Measurements from ENCODE around the gene CPSF4L.

The CPSF4L gene

GRCh38 chr17:73255671-73256181 is 6.0 kb downstream of the CPSF4L start:
- Histone ChIP-seq H3K4me3 (ENCODE audit: low read length) (no peak overlapping the region), H3K9me3 (ENCODE audit: control insufficient read depth, insufficient read depth, low read length) (no peaks in the 10 kb centered on the region), H3K27ac (ENCODE audit: low read length) (no peak overlapping the region), H3K4me1 (ENCODE audit: control insufficient read depth, insufficient read depth, low read length) (0 out of 2 replicates have a peak, but pooled peaks cover 2% of the 10 kb centered on the region), H3K27me3 (ENCODE audit: control insufficient read depth, insufficient read depth, low read length) (no peaks in the 10 kb centered on the region), H3K36me3 (ENCODE audit: control insufficient read depth, insufficient read depth, low read length) (no peaks in the 10 kb centered on the region)
- peak; percentile 63 for DNase-seq (ENCODE audit: low read depth, low spot score)
- no CpG with 5 or more reads among the region's 8 CpGs for WGBS (ENCODE audit: insufficient coverage, insufficient read length)

GRCh38 chr17:73251871-73252270 is 9.8 kb downstream of the CPSF4L start:
- Histone ChIP-seq H3K27me3 (ENCODE audit: control insufficient read depth, insufficient read depth, low read length) (no peaks in the 10 kb centered on the region), H3K4me1 (ENCODE audit: control insufficient read depth, insufficient read depth, low read length) (0 out of 2 replicates have a peak, but pooled peaks cover 2% of the 10 kb centered on the region), H3K4me3 (ENCODE audit: low read length) (no peak overlapping the region), H3K27ac (ENCODE audit: low read length) (no peak overlapping the region), H3K36me3 (ENCODE audit: control insufficient read depth, insufficient read depth, low read length) (peaks cover 6% of the 10 kb centered on the region; the same call in 1 of the 2 replicates), H3K9me3 (ENCODE audit: control insufficient read depth, insufficient read depth, low read length) (no peaks in the 10 kb centered on the region)
- DNase-seq (ENCODE audit: low read depth, low spot score), result no peak
- WGBS (ENCODE audit: insufficient coverage, insufficient read length), result no CpG with 5 or more reads among the region's 8 CpGs

GRCh38 chr17:73250851-73251640 is 10.6 kb downstream of the CPSF4L start:
- H3K9me3 ChIP-seq (ENCODE audit: control insufficient read depth, insufficient read depth, low read length), result no peaks in the 10 kb centered on the region
- 0 out of 2 replicates have a peak, but pooled peaks cover 1% of the 10 kb centered on the region for H3K4me1 ChIP-seq (ENCODE audit: control insufficient read depth, insufficient read depth, low read length)
- DNase-seq (ENCODE audit: low read depth, low spot score), result no peak
- H3K27me3 ChIP-seq (ENCODE audit: control insufficient read depth, insufficient read depth, low read length), result no peaks in the 10 kb centered on the region
- H3K36me3 ChIP-seq (ENCODE audit: control insufficient read depth, insufficient read depth, low read length), result peaks cover 6% of the 10 kb centered on the region; the same call in 1 of the 2 replicates
- H3K27ac ChIP-seq (ENCODE audit: low read length), result no peak overlapping the region
- whole genome bisulfite sequencing (ENCODE audit: insufficient coverage, insufficient read length), result no CpG with 5 or more reads among the region's 10 CpGs
- no peak overlapping the region for H3K4me3 ChIP-seq (ENCODE audit: low read length)

GRCh38 chr17:73249700-73250099 is 12.0 kb downstream of the CPSF4L start:
- H3K27ac ChIP-seq (ENCODE audit: low read length), result no peak overlapping the region
- no peaks in the 10 kb centered on the region for H3K9me3 ChIP-seq (ENCODE audit: control insufficient read depth, insufficient read depth, low read length)
- no CpG with 5 or more reads among the region's 8 CpGs for WGBS (ENCODE audit: insufficient coverage, insufficient read length)
- H3K4me1 ChIP-seq (ENCODE audit: control insufficient read depth, insufficient read depth, low read length), result 0 out of 2 replicates have a peak, but pooled peaks cover 1% of the 10 kb centered on the region
- H3K4me3 ChIP-seq (ENCODE audit: low read length), result no peak overlapping the region
- no peaks in the 10 kb centered on the region for H3K27me3 ChIP-seq (ENCODE audit: control insufficient read depth, insufficient read depth, low read length)
- H3K36me3 ChIP-seq (ENCODE audit: control insufficient read depth, insufficient read depth, low read length), result peaks cover 6% of the 10 kb centered on the region; the same call in 1 of the 2 replicates
- DNase-seq (ENCODE audit: low read depth, low spot score), result no peak

GRCh38 chr17:73248532-73248931 is 13.1 kb downstream of the CPSF4L start:
- Histone ChIP-seq H3K4me1 (ENCODE audit: control insufficient read depth, insufficient read depth, low read length) (0 out of 2 replicates have a peak, but pooled peaks cover under 1% of the 10 kb centered on the region), H3K4me3 (ENCODE audit: low read length) (no peak overlapping the region), H3K27ac (ENCODE audit: low read length) (no peak overlapping the region), H3K27me3 (ENCODE audit: control insufficient read depth, insufficient read depth, low read length) (no peaks in the 10 kb centered on the region), H3K9me3 (ENCODE audit: control insufficient read depth, insufficient read depth, low read length) (no peaks in the 10 kb centered on the region), H3K36me3 (ENCODE audit: control insufficient read depth, insufficient read depth, low read length) (peaks cover 6% of the 10 kb centered on the region; the same call in 1 of the 2 replicates)
- no CpG with 5 or more reads among the region's 10 CpGs for WGBS (ENCODE audit: insufficient coverage, insufficient read length)
- DNase-seq (ENCODE audit: low read depth, low spot score), result no peak

- no peak overlapping the region for H3K4me3 ChIP-seq (ENCODE audit: low read length)
- H3K36me3 ChIP-seq (ENCODE audit: control insufficient read depth, insufficient read depth, low read length), result peaks cover 6% of the 10 kb centered on the region; the same call in 1 of the 2 replicates
- H3K4me1 ChIP-seq (ENCODE audit: control insufficient read depth, insufficient read depth, low read length), result no peaks in the 10 kb centered on the region
- H3K9me3 ChIP-seq (ENCODE audit: control insufficient read depth, insufficient read depth, low read length), result no peaks in the 10 kb centered on the region
- no peak overlapping the region for H3K27ac ChIP-seq (ENCODE audit: low read length)
- no peak for DNase-seq (ENCODE audit: low read depth, low spot score)
- WGBS (ENCODE audit: insufficient coverage, insufficient read length), result no CpG with 5 or more reads among the region's 2 CpGs
- H3K27me3 ChIP-seq (ENCODE audit: control insufficient read depth, insufficient read depth, low read length), result no peaks in the 10 kb centered on the region
Observed at GRCh38 chr17:73247726-73248125, 14.0 kb downstream of the CPSF4L start.

- Histone ChIP-seq H3K9me3 (ENCODE audit: control insufficient read depth, insufficient read depth, low read length) (no peaks in the 10 kb centered on the region), H3K4me1 (ENCODE audit: control insufficient read depth, insufficient read depth, low read length) (no peaks in the 10 kb centered on the region), H3K36me3 (ENCODE audit: control insufficient read depth, insufficient read depth, low read length) (peaks cover 8% of the 10 kb centered on the region; the same call in 1 of the 2 replicates), H3K27me3 (ENCODE audit: control insufficient read depth, insufficient read depth, low read length) (no peaks in the 10 kb centered on the region), H3K4me3 (ENCODE audit: low read length) (no peak overlapping the region), H3K27ac (ENCODE audit: low read length) (no peak overlapping the region)
- no peak for DNase-seq (ENCODE audit: low read depth, low spot score)
- no CpG with 5 or more reads among the region's 2 CpGs for WGBS (ENCODE audit: insufficient coverage, insufficient read length)
Observed at GRCh38 chr17:73240561-73240960, 21.1 kb downstream of the CPSF4L start.

GRCh38 chr17:73237714-73238113 is 24.0 kb downstream of the CPSF4L start:
- no peak overlapping the region for H3K4me3 ChIP-seq (ENCODE audit: low read length)
- H3K9me3 ChIP-seq (ENCODE audit: control insufficient read depth, insufficient read depth, low read length), result no peaks in the 10 kb centered on the region
- H3K27me3 ChIP-seq (ENCODE audit: control insufficient read depth, insufficient read depth, low read length), result no peaks in the 10 kb centered on the region
- no peak overlapping the region for H3K27ac ChIP-seq (ENCODE audit: low read length)
- H3K4me1 ChIP-seq (ENCODE audit: control insufficient read depth, insufficient read depth, low read length), result no peaks in the 10 kb centered on the region; the same call in 1 of the 2 replicates
- H3K36me3 ChIP-seq (ENCODE audit: control insufficient read depth, insufficient read depth, low read length), result peaks cover 8% of the 10 kb centered on the region; the same call in 1 of the 2 replicates
- WGBS (ENCODE audit: insufficient coverage, insufficient read length), result no CpG with 5 or more reads among the region's 6 CpGs
- DNase-seq (ENCODE audit: low read depth, low spot score), result no peak

GRCh38 chr17:73234736-73235135 is 26.9 kb downstream of the CPSF4L start:
- Histone ChIP-seq H3K9me3 (ENCODE audit: control insufficient read depth, insufficient read depth, low read length) (no peaks in the 10 kb centered on the region; the same call in 1 of the 2 replicates), H3K27me3 (ENCODE audit: control insufficient read depth, insufficient read depth, low read length) (no peaks in the 10 kb centered on the region), H3K27ac (ENCODE audit: low read length) (no peak overlapping the region), H3K4me1 (ENCODE audit: control insufficient read depth, insufficient read depth, low read length) (no peaks in the 10 kb centered on the region; the same call in 1 of the 2 replicates), H3K36me3 (ENCODE audit: control insufficient read depth, insufficient read depth, low read length) (peaks cover 5% of the 10 kb centered on the region; the same call in 1 of the 2 replicates), H3K4me3 (ENCODE audit: low read length) (no peak overlapping the region)
- DNase-seq (ENCODE audit: low read depth, low spot score), result no peak
- no CpG with 5 or more reads among the region's 10 CpGs for WGBS (ENCODE audit: insufficient coverage, insufficient read length)

GRCh38 chr17:73232587-73233373 is 28.9 kb downstream of the CPSF4L start:
- no CpG with 5 or more reads among the region's 48 CpGs for WGBS (ENCODE audit: insufficient coverage, insufficient read length)
- Histone ChIP-seq H3K9me3 (ENCODE audit: control insufficient read depth, insufficient read depth, low read length) (no peaks in the 10 kb centered on the region; the same call in 1 of the 2 replicates), H3K36me3 (ENCODE audit: control insufficient read depth, insufficient read depth, low read length) (peaks cover 5% of the 10 kb centered on the region; the same call in 1 of the 2 replicates), H3K4me1 (ENCODE audit: control insufficient read depth, insufficient read depth, low read length) (peaks cover 1% of the 10 kb centered on the region; the same call in 1 of the 2 replicates), H3K4me3 (ENCODE audit: low read length) (peak overlapping the region; percentile 90), H3K27me3 (ENCODE audit: control insufficient read depth, insufficient read depth, low read length) (no peaks in the 10 kb centered on the region), H3K27ac (ENCODE audit: low read length) (no peak overlapping the region)
- DNase-seq (ENCODE audit: low read depth, low spot score), result no peak

Data from iPS DF 6.9 (cell line).